Activated CD8-positive, alpha-beta T cell treated with anti-CD3 and anti-CD28 coated beads for 36 hours (primary cell): ENCODE measurements around the gene PARP15. TPM values are rescaled to one million over a fixed set of nuclear protein-coding genes. Genes with fewer than 3 reads are reported as not detected.
"Not testable (repeated sequence)": the region's sequence is repeated elsewhere in the genome, so short reads cannot be mapped to it uniquely, and the experiment has no call there.

Experiments used
- ATAC-seq: fragments of 200-7000 bp; cut with Tn5 transposase; one replicate; pipeline ENCODE4 v1.10.0; 2021; ENCODE audit warnings: mild to moderate bottlenecking, moderate library complexity
- CTCF ChIA-PET: fragments of 350-600 bp; sonication (Branson Sonifier 250); formaldehyde crosslinking; loops from one replicate; lab custom pipeline; 2021; ENCODE audit warnings: antibody characterized with exemption; lab: Charles Lee
- POLR2A ChIA-PET: fragments of 350-600 bp; sonication (Branson Sonifier 250); formaldehyde crosslinking; loops from one replicate; lab custom pipeline; 2021; ENCODE audit warnings: antibody characterized with exemption; lab: Charles Lee
- DNase-seq: peaks from one replicate; pipeline ENCODE4 v3.0.0-alpha.2; 2020
- H3K27ac Mint-ChIP-seq: one replicate; pipeline ENCODE4 v1.8.0; 2021; ENCODE audit warnings: mild to moderate bottlenecking, mixed read lengths
- H3K27me3 Mint-ChIP-seq: one replicate; pipeline ENCODE4 v1.8.0; 2021; ENCODE audit warnings: mixed read lengths
- H3K36me3 Mint-ChIP-seq: one replicate; pipeline ENCODE4 v1.8.0; 2021; ENCODE audit warnings: low read depth, mixed read lengths
- H3K4me1 Mint-ChIP-seq: one replicate; pipeline ENCODE4 v1.8.0; 2021; ENCODE audit warnings: low read depth, mixed read lengths
- H3K4me3 Mint-ChIP-seq: one replicate; pipeline ENCODE4 v1.8.0; 2021; ENCODE audit warnings: mild to moderate bottlenecking, moderate library complexity, mixed read lengths
- H3K9me3 Mint-ChIP-seq: one replicate; pipeline ENCODE4 v1.8.0; 2021; ENCODE audit warnings: mixed read lengths
- CTCF ChIP-seq: fragments of 200-600 bp; IDR thresholded peaks from one replicate; pipeline ENCODE4 v1.8.0; 2022; ENCODE audit warnings: antibody characterized with exemption, mild to moderate bottlenecking
- intact Hi-C: fragments of 100-400 bp; cut with micrococcal nuclease; formaldehyde crosslinking; loops from one replicate; pipeline ENCODE4 v1.10.0; 2022
- total RNA-seq, 2 experiments: library from RNA; stranded (reverse); gene quantifications; one replicate each; pipeline ENCODE4 v1.2.3, GENCODE V29; 2021

PARP15 gene
- total RNA-seq, 2 experiments from 2014 or later, result 13.3 to 14.0 TPM

DNA sequence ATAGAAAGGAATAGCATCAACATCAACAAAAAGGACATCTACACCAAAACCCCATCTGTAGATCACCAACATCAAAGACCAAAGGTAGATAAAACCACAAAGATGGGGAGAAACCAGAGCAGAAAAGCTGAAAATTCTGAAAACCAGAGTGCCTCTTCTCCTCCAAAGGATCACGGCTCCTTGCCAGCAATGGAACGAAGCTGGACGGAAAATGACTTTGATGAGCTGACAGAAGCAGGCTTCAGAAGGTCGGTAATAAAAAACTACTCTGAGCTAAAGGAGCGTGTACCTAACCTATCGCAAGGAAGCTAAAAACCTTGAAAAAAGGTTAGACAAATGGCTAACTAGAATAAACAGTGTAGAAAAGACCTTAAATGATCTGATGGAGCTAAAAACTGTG, 74.5 kb downstream of the PARP15 start:
- H3K4me3 Mint-ChIP-seq, DNase-seq, intact Hi-C loops, H3K36me3 Mint-ChIP-seq, H3K4me1 Mint-ChIP-seq, H3K9me3 Mint-ChIP-seq, ATAC-seq, CTCF ChIA-PET, H3K27ac Mint-ChIP-seq: not testable (repeated sequence)
- peaks cover 15% of the 10 kb centered on the region for H3K27me3 Mint-ChIP-seq
- POLR2A ChIA-PET, result interaction anchor here (0.9 kb wide), 1 partner anchor 9 kb away, joined by 3 read pairs; no protein-coding TSS in a partner anchor

- ATAC-seq, H3K27ac Mint-ChIP-seq, H3K9me3 Mint-ChIP-seq, H3K27me3 Mint-ChIP-seq, H3K4me1 Mint-ChIP-seq, intact Hi-C loops, DNase-seq, POLR2A ChIA-PET, H3K36me3 Mint-ChIP-seq, H3K4me3 Mint-ChIP-seq: not testable (repeated sequence)
- CTCF ChIA-PET, result interaction anchor here (1.0 kb wide), 1 partner anchor 30 kb away, joined by 3 read pairs; no protein-coding TSS in a partner anchor
Observed at GRCh38 chr3:122658336-122658735, 80.9 kb downstream of the PARP15 start.

- no peak for TF ChIP-seq CTCF
- H3K36me3 Mint-ChIP-seq, result no peaks in the 10 kb centered on the region
- ATAC-seq (no peak), DNase-seq (no peak)
- CTCF ChIA-PET, result interaction anchor here (0.6 to 1.8 kb wide), 3 partner anchors 18 to 86 kb away, joined by 3 to 4 read pairs (median 4); no protein-coding TSS in a partner anchor
- H3K27ac Mint-ChIP-seq, result no peak overlapping the region
- peaks cover 4% of the 10 kb centered on the region for H3K27me3 Mint-ChIP-seq
- POLR2A ChIA-PET, result interaction anchor here (1.0 kb wide), 1 partner anchor 8 kb away, joined by 3 read pairs; no protein-coding TSS in a partner anchor
- peaks cover 8% of the 10 kb centered on the region for H3K4me1 Mint-ChIP-seq
- no peak overlapping the region for H3K4me3 Mint-ChIP-seq
- intact Hi-C loops, result no loop called here
- H3K9me3 Mint-ChIP-seq, result peaks cover 9% of the 10 kb centered on the region
Observed at GRCh38 chr3:122660297-122660974, 83.0 kb downstream of the PARP15 start.

DNA sequence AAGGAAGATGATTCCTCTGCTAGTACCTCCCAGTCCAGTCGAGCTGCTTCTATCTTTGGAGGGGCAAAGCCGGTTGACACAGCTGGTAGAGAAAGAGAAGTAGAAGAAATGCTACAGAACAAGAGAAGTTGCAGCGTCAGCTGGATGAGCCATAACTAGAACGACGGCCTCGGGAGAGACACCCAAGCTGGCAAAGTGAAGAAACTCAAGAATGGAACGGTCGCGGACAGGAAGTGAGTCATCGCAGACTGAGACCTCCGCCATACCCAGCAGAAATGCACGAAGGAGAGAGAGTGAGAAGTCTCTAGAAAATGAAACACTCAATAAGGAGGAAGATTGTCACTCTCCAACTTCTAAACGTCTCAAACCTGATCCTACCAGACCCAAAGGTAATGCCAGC, 84.2 kb downstream of the PARP15 start:
- no peak overlapping the region for H3K27ac Mint-ChIP-seq
- no peak for TF ChIP-seq CTCF
- no peaks in the 10 kb centered on the region for H3K36me3 Mint-ChIP-seq
- ChIA-PET CTCF (interaction anchor here (1.4 to 1.8 kb wide), 3 partner anchors 15 to 19 kb away, joined by 4 to 5 read pairs (median 4); no protein-coding TSS in a partner anchor), POLR2A (interaction anchor here (1.0 kb wide), 1 partner anchor 10 kb away, joined by 3 read pairs; no protein-coding TSS in a partner anchor)
- DNase-seq, result peak; percentile 50
- H3K9me3 Mint-ChIP-seq, result peaks cover 9% of the 10 kb centered on the region
- intact Hi-C loops, result no loop called here
- no peak overlapping the region for H3K4me3 Mint-ChIP-seq
- peaks cover 4% of the 10 kb centered on the region for H3K27me3 Mint-ChIP-seq
- peak; percentile 49 for ATAC-seq
- H3K4me1 Mint-ChIP-seq, result peaks cover 8% of the 10 kb centered on the region

DNA sequence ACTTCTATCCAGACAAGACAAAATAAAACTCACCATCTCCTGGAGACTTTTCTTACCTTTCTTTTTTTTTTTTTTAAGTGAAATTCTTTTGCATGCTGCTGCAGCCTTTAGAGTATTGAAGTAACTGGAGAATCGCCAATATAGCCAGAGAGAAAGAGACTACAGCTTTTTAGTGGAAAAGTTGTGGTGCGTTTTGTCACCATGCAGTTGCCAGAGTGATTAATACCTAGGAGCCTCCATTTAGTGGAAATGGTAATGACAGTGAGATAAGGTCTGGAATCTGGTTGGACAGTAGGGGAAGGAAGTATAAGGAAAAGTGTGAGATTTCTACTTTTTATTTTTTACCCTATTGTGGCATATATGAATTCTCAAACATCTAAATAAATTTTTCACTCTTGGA, 85.1 kb downstream of the PARP15 start:
- Mint-ChIP-seq H3K36me3 (no peaks in the 10 kb centered on the region), H3K27me3 (peaks cover 4% of the 10 kb centered on the region), H3K9me3 (peaks cover 9% of the 10 kb centered on the region), H3K4me1 (peaks cover 8% of the 10 kb centered on the region), H3K27ac (no peak overlapping the region), H3K4me3 (no peak overlapping the region)
- ChIA-PET POLR2A (no interaction called here), CTCF (interaction anchor here (1.4 to 1.8 kb wide), 2 partner anchors 16 to 20 kb away, joined by 4 to 5 read pairs; no protein-coding TSS in a partner anchor)
- ATAC-seq (no peak), DNase-seq (no peak)
- intact Hi-C loops, result no loop called here
- TF ChIP-seq CTCF, result no peak
